Muscle of leg (tissue), 11 donors: ENCODE data around the gene HMCN2. TPM values are rescaled to one million over a fixed set of nuclear protein-coding genes. Genes with fewer than 3 reads are reported as not detected.
"Not testable (repeated sequence)": the region's sequence is repeated elsewhere in the genome, so short reads cannot be mapped to it uniquely, and the experiment has no call there.

Experiments used
- DNase-seq: peaks from one replicate; pipeline ENCODE4 v3.0.0; 2013
- H3K27ac ChIP-seq: one replicate; pipeline ENCODE4 v1.5.1; 2013; ENCODE audit warnings: mild to moderate bottlenecking, low read length, control low read depth
- H3K27me3 ChIP-seq: one replicate; pipeline ENCODE4 v1.6.1; 2013; ENCODE audit warnings: low read length; ENCODE audit not compliant: control insufficient read depth, insufficient read depth
- H3K36me3 ChIP-seq: one replicate; pipeline ENCODE4 v1.6.1; 2013; ENCODE audit warnings: low read length; ENCODE audit not compliant: control insufficient read depth, insufficient read depth
- H3K4me1 ChIP-seq: one replicate; pipeline ENCODE4 v1.6.1; 2013; ENCODE audit warnings: low read length; ENCODE audit not compliant: control insufficient read depth, insufficient read depth
- H3K4me3 ChIP-seq: one replicate; pipeline ENCODE4 v1.5.1; 2013; ENCODE audit warnings: low read length, control low read depth
- H3K9me3 ChIP-seq: replicated peaks from 2 replicates; pipeline ENCODE4 v1.6.1; 2013; ENCODE audit warnings: low read depth, low read length; ENCODE audit not compliant: control insufficient read depth
- WGBS: methylation state at CpG from one replicate; pipeline ENCODE4 v1.1.5; 2013; ENCODE audit warnings: missing lambda C conversion rate; ENCODE audit not compliant: insufficient coverage; 5-methylcytosine and 5-hydroxymethylcytosine counted together
- polyA plus RNA-seq, 8 donors: library from polyadenylated mRNA; unstranded; fragments of 120-200 nt; gene quantifications; one replicate each; pipeline versions ENCODE4 v1.2.1 to v1.2.3, GENCODE V29; 2013; ENCODE audit warnings: inconsistent platforms in 1 of 8, low replicate concordance in 1 of 8; ENCODE audit not compliant: insufficient read length in 8 of 8, insufficient read depth in 1 of 8
- total RNA-seq: library from RNA; stranded (reverse); fragments of 120-200 nt; gene quantifications from one replicate; pipeline ENCODE4 v1.2.4, GENCODE V29; 2013

HMCN2 gene
- total and polyA plus RNA-seq, 9 donors: 2.8 to 7.7 (median 4.3) TPM

DNA sequence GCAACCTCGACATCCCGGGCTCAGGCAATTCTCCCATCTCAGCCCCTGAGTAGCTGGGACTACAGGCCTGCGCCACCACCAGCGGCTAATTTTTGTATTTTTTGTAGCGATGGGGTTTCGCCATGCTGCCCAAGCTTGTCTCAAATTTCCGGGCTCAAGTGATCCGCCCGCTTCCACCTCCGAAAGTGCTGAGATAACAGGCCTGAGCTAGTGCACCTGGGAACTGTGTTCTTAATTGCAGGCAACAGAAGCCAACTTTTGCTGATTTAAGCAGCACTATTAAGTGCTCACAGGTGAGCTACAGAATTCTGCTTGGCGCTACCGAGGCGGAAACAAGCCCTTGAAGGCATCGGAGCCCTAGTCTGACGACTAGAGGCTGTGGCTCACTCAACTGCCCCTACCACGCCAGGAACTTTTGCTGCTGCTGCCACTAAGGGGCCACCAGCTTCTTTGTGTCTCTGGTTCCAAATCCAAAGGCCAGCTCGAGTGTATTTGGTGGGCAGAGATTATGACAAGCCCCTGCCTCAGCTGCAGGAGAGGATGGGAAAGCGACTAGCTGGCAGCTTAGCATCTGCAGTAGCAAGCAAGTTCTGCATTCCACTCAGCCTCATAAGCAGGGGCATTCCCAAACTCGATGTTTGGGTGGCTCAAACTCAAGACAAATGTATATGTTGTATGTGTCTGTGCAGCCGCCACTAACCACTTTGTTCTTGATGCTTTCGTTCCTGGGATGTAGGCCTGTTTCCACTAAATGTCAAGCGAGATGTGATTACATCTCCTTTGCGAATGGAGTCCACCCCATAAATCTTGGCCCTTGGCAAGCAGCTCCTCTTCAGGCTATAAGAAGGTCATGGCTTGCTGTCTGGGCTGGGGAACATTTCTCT is 10.6 kb upstream of the HMCN2 start:
- peak; percentile 68 for DNase-seq
- WGBS: 82% methylated on average over 16 of the region's 23 CpGs

DNA sequence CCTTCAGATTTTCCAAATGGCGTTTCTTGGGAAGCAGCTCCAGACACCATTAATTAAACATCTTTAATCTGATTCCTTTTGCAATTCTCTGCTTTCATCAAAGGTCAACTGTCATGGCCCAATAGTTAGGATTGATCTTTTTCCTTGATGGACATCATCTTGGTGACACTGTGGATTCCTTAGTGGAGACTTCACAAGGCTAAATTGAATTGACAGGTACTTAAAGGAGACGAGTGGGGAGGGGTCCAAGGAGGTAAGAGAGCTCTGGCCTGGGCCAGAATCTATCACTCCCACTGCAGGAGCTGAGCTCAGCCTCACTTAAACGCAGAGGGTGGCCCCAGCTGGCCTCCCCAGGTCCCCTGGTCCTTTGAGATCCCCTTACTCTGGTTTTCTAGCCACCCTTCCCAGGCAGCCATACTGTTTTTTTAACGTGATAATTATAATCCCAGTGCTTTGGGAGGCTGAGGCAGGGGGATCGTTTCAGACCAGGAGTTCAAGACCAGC is 9.9 kb upstream of the HMCN2 start:
- Histone ChIP-seq H3K4me3 (no peak overlapping the region), H3K27me3 (peaks cover 3% of the 10 kb centered on the region), H3K27ac (no peak overlapping the region), H3K4me1 (peaks cover under 1% of the 10 kb centered on the region), H3K9me3 (no peaks in the 10 kb centered on the region), H3K36me3 (no peaks in the 10 kb centered on the region)
- DNase-seq: no peak
- WGBS: no CpG with 5 or more reads among the region's 5 CpGs

More for the DNA sequence above, 10.6 kb upstream of the HMCN2 start:
- Histone ChIP-seq H3K27ac (no peak overlapping the region), H3K4me1 (no peaks in the 10 kb centered on the region), H3K9me3 (no peaks in the 10 kb centered on the region), H3K27me3 (peaks cover 6% of the 10 kb centered on the region), H3K4me3 (no peak overlapping the region), H3K36me3 (no peaks in the 10 kb centered on the region)

DNA sequence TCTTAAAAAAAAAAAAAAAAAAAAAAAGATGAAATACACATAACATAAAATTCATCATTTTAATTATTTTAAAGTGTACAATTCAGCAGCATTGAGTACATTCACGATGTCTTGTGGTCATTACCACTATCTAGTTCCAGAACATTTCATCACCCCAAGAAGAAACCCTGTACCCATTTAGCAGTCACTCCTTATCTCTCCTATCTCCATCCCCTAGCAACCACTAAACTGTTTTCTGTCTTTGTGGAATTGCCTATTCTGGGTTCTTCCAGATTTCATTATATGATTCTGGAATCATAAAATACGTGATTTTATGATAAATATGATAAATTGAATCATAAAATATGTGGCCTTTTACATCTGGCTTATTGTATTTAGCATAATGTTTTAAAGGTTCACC is 8.9 kb upstream of the HMCN2 start:
- Histone ChIP-seq H3K27ac (no peak overlapping the region), H3K9me3 (no peaks in the 10 kb centered on the region), H3K4me1 (peaks cover 9% of the 10 kb centered on the region), H3K36me3 (no peaks in the 10 kb centered on the region), H3K4me3 (no peak overlapping the region), H3K27me3 (peaks cover 8% of the 10 kb centered on the region)
- no CpG with 5 or more reads among the region's 2 CpGs for WGBS
- DNase-seq: no peak

DNA sequence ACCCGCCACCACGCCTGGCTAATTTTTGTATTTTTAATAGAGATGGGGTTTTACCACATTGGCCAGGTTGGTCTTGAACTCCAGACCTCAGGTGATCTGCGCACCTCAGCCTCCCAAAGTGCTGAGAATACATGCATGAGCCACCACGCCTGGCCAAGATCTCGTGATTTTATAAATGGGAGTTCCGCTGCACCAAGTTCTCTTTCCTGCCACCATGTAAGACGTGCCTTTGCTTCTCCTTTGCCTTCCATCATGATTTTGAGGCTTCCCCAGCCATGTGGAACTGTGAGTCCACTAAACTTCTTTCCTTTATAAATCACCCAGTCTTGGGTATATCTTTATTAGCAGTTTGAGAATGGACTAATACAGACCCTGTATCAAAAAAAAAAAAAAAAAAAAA is 7.4 kb upstream of the HMCN2 start:
- H3K4me3 ChIP-seq, H3K36me3 ChIP-seq, H3K9me3 ChIP-seq, H3K27ac ChIP-seq, DNase-seq: not testable (repeated sequence)
- Histone ChIP-seq H3K27me3 (peaks cover 20% of the 10 kb centered on the region), H3K4me1 (peaks cover 14% of the 10 kb centered on the region)
- WGBS: 92% methylated on average over 5 of the region's 7 CpGs

DNA sequence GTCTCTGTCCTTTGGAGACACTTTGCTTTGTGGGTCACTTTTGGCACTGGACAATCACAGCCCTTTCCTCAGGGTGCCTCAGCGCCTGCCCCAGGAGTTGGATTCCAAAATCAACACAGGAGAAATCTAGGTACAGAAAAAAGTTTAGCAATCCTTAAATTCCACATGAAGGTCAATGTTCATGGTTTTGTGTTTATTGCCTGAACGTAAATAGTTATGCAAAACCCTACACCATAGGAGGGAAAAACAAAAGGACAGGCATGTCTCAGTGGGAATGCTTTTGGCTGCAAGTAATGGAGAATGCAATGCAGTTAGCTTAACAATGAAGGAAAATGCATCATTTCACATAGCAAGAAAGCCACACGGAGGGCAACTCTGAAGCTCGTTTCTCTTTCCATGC is 6.5 kb upstream of the HMCN2 start:
- Histone ChIP-seq H3K27me3 (peaks cover 29% of the 10 kb centered on the region), H3K36me3 (no peaks in the 10 kb centered on the region), H3K4me1 (peaks cover 18% of the 10 kb centered on the region), H3K27ac (no peak overlapping the region), H3K9me3 (no peaks in the 10 kb centered on the region), H3K4me3 (no peak overlapping the region)
- DNase-seq: no peak
- WGBS: 40% methylated on average over 3 of the region's 4 CpGs

DNA sequence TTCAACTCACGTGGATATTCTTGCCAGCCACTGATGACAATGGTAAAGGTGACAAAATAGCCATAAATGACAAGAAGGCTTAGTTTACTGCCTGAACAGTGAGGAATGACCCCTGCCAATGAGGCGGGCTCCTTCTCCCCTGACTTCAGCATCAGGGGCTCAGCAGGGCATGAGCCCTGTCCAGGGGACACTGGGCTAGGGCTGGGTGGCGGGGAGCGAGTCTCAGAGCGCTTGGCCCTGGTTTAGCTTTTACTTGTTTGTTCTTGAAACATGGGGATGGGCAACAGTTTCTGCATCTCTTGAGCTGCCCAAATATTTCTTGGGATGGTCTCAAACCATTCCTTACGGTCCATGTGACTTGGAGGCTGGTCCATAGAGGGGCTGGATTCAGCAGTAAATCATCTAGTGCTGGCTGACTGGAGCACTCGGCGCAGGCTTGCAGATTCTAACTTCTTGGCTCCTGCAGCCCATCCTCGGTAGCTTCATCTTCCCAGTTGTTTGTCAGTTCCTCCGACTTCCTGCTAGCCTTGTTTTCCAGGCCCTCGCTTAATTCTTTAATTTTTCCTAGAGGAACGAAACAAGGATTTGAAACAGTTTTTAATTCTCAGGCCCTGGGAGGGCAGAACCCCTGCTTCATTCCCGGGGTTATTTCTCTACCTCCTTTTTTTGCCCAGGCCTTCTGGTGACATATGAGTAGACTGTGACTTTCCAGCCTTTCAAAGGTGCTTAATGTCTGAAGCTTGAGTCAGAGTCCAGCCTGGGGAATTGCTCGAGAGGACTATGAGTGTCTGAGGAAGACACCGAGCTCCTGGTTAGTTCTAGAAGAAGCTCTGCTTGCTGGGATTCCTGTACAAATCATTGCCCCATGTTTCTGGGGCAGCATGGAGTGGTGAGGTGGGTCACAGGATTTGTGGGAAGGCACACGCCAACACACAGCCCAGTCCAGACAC is 4.5 kb upstream of the HMCN2 start:
- peaks cover 29% of the 10 kb centered on the region for H3K4me1 ChIP-seq
- no peak overlapping the region for H3K4me3 ChIP-seq
- H3K27ac ChIP-seq: peak overlapping the region; percentile 43
- 22% methylated on average over 10 of the region's 16 CpGs for WGBS
- peaks cover 45% of the 10 kb centered on the region for H3K27me3 ChIP-seq
- no peaks in the 10 kb centered on the region for H3K9me3 ChIP-seq
- H3K36me3 ChIP-seq: no peaks in the 10 kb centered on the region
- peak; percentile 85 for DNase-seq

DNA sequence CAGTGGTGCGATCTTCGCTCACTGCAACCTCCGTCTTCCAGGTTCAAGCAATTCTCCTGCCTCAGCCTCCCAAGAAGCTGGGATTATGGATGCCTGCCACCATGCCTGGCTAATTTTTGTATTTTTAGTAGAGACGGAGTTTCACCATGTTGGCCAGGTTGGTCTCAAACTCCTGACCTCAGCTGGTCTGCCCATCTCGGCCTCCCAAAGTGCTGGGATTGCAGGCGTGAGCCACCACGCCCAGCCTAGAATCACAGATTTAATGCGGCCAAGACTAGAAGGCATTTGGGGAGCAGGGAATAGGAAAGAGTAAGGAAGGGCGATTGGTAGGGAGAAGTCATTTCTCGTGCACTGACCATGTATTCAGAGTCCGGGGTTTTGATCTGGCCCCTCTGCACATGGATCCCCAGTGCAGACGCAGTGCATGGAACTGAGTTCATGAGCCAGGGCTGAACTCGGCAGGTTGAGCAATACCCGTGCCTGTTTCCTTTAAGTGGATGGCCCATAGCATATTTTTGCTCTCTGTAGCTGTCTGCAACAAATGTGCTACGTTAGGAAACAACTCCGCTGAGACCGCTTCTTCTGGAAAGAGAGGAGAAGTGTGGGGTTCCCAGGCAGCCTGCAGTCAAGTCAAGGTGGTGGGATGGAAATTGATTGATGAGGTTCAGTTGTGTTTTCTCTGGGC is 3.4 kb upstream of the HMCN2 start:
- H3K27me3 ChIP-seq: peaks cover 56% of the 10 kb centered on the region
- H3K9me3 ChIP-seq: no peaks in the 10 kb centered on the region
- no peak for DNase-seq
- no peak overlapping the region for H3K4me3 ChIP-seq
- peaks cover 34% of the 10 kb centered on the region for H3K4me1 ChIP-seq
- WGBS: 79% methylated on average over 14 of the region's 17 CpGs
- no peak overlapping the region for H3K27ac ChIP-seq
- no peaks in the 10 kb centered on the region for H3K36me3 ChIP-seq

DNA sequence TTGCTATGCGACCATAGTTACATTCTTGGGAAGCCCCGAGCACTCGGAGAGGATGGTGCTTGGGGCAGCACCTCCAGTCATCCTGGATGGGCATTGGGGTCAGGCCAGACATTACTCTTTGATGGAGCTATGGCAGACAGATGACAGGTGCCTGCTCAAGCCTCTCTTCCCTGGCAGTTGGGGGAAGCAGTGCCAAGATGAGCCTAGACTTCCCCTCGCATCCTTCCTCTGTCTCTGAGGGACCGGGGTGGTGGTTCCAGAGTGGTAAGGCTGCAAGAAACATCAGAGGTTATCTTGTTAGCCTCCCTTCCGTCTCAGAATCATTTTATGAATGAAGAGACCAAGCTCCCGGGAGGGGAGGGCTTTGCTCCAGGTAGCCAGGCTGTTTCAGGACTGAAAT is 2.8 kb upstream of the HMCN2 start:
- no peaks in the 10 kb centered on the region for H3K9me3 ChIP-seq
- H3K4me3 ChIP-seq: no peak overlapping the region
- peaks cover 61% of the 10 kb centered on the region for H3K27me3 ChIP-seq
- WGBS: 79% methylated on average over 4 of the region's 7 CpGs
- no peak overlapping the region for H3K27ac ChIP-seq
- no peaks in the 10 kb centered on the region for H3K36me3 ChIP-seq
- DNase-seq: no peak
- H3K4me1 ChIP-seq: peaks cover 36% of the 10 kb centered on the region

DNA sequence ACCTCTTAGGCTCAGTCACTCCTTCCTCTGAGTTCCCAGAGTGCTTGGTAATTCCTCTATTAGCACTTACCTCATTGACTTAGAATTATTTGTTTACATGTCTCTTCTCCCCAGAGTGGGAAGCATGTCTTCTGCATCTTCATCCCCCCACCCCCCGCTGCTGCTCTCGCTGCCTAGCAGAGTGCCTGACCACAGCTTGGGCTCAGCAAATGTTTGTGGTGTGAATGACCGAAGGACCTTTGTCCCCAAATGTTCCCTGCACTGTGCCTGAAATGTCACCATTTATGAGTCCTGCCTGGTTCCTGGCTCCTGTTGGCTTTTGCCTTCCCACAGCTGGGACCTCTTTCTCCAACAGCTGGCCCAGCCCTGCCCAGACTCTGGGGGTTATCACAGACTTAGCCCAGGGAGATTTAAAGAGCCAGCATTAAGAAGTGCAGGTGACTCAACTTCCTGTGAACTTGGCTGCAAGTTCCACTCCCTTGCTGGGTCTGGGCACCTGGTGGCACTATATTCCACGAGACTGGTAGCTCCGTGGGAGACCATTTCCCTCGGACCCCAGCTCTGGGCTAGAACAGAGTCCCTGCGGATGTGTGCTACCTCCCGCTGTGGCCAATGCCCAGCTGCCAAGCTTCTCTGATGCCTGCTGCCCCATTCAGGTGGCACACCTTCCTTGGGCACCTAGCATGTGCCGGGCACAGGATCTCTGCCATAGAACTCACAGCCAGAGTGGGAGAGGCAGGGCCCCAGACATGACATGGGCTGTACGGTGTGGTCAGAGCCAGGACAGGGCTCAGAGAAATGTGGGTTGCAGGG is 1.8 kb upstream of the HMCN2 start:
- DNase-seq: no peak
- Histone ChIP-seq H3K27me3 (peaks cover 71% of the 10 kb centered on the region), H3K4me3 (no peak overlapping the region), H3K4me1 (peaks cover 47% of the 10 kb centered on the region), H3K36me3 (no peaks in the 10 kb centered on the region), H3K9me3 (no peaks in the 10 kb centered on the region), H3K27ac (no peak overlapping the region)
- WGBS: 53% methylated on average over 10 of the region's 10 CpGs
